ENCODE results near the gene KCNT1. TPM values are rescaled to one million over a fixed set of nuclear protein-coding genes. Genes with fewer than 3 reads are reported as not detected.

The KCNT1 gene
- total RNA-seq, 4 donors from 2014 or later = 0.06 to 0.17 TPM; not detected in 2

- Histone ChIP-seq H3K4me1 (no peaks in the 10 kb centered on the region), H3K36me3 (no peaks in the 10 kb centered on the region), H3K27ac (replicated peaks in 1 of 4) (no peak overlapping the region), H3K9me3 (peaks cover 0 to 22% (median 7%) of the 10 kb centered on the region in 4 donors), H3K27me3 (peaks cover 0 to 50% (median 2%) of the 10 kb centered on the region in 4 donors), H3K4me3 (no peak overlapping the region)
- DNase-seq (ENCODE audit: extremely low spot score) = no peak
- intact Hi-C loops (cut with DNase I) = no loop called here
- no peak for TF ChIP-seq EP300 (IDR thresholded peaks at IDR 0.05)
- no peak for TF ChIP-seq CTCF (IDR thresholded peaks at IDR 0.05)
- TF ChIP-seq POLR2A (IDR thresholded peaks at IDR 0.05; ENCODE audit: low read depth) = no peak
- TF ChIP-seq POLR2AphosphoS5 (IDR thresholded peaks at IDR 0.05) = no peak
- 78% methylated on average over 13 of the region's 13 CpGs for WGBS
These were observed 27.5 kb downstream of the KCNT1 start for GRCh38 chr9:135729480-135729879.

- Histone ChIP-seq H3K4me3 (no peak overlapping the region), H3K27ac (replicated peaks in 1 of 4) (no peak overlapping the region), H3K4me1 (no peaks in the 10 kb centered on the region), H3K9me3 (peaks cover 0 to 22% (median 7%) of the 10 kb centered on the region in 4 donors), H3K36me3 (no peaks in the 10 kb centered on the region), H3K27me3 (peaks cover 0 to 49% (median 8%) of the 10 kb centered on the region in 4 donors)
- 90% methylated on average over 12 of the region's 12 CpGs for WGBS
- no peak for TF ChIP-seq EP300 (IDR thresholded peaks at IDR 0.05)
- TF ChIP-seq POLR2A (IDR thresholded peaks at IDR 0.05; ENCODE audit: low read depth) = no peak
- TF ChIP-seq POLR2AphosphoS5 (IDR thresholded peaks at IDR 0.05) = no peak
- TF ChIP-seq CTCF (IDR thresholded peaks at IDR 0.05) = no peak
- intact Hi-C loops (cut with DNase I) = no loop called here
- no peak for DNase-seq (ENCODE audit: extremely low spot score)
These were observed 29.5 kb downstream of the KCNT1 start for GRCh38 chr9:135731454-135731853.

- Histone ChIP-seq H3K4me1 (peaks cover 0 to 6% (median 0%) of the 10 kb centered on the region in 4 donors), H3K27me3 (peaks cover 0 to 55% (median 8%) of the 10 kb centered on the region in 4 donors), H3K4me3 (no peak overlapping the region), H3K27ac (replicated peaks in 1 of 4) (no peak overlapping the region), H3K9me3 (peaks cover 0 to 22% (median 7%) of the 10 kb centered on the region in 4 donors), H3K36me3 (no peaks in the 10 kb centered on the region)
- DNase-seq (ENCODE audit: extremely low spot score) = no peak
- TF ChIP-seq EP300 (IDR thresholded peaks at IDR 0.05) = no peak
- no peak for TF ChIP-seq POLR2A (IDR thresholded peaks at IDR 0.05; ENCODE audit: low read depth)
- no peak for TF ChIP-seq CTCF (IDR thresholded peaks at IDR 0.05)
- no peak for TF ChIP-seq POLR2AphosphoS5 (IDR thresholded peaks at IDR 0.05)
- WGBS = 74% methylated on average over 6 of the region's 6 CpGs
- intact Hi-C loops (cut with DNase I) = no loop called here
These were observed 30.7 kb downstream of the KCNT1 start for GRCh38 chr9:135732569-135733257.

- WGBS = 56% methylated on average over 4 of the region's 27 CpGs
- intact Hi-C loops (cut with DNase I) = no loop called here
- H3K36me3 ChIP-seq = no peaks in the 10 kb centered on the region
- H3K4me3 ChIP-seq = no peak overlapping the region
- H3K9me3 ChIP-seq = peaks cover 0 to 22% (median 7%) of the 10 kb centered on the region in 4 donors
- no peak overlapping the region for H3K27ac ChIP-seq (replicated peaks in 1 of 4)
- peaks cover 0 to 65% (median 8%) of the 10 kb centered on the region in 4 donors for H3K27me3 ChIP-seq
- TF ChIP-seq CTCF (IDR thresholded peaks at IDR 0.05) (no peak), POLR2A (IDR thresholded peaks at IDR 0.05; ENCODE audit: low read depth) (no peak)
- DNase-seq (ENCODE audit: extremely low spot score) = no peak
- H3K4me1 ChIP-seq = peaks cover 0 to 6% (median 0%) of the 10 kb centered on the region in 4 donors
These were observed 32.7 kb downstream of the KCNT1 start for GRCh38 chr9:135734616-135735144.
